ENCODE results near the gene MBD3L3. TPM values are rescaled to one million over a fixed set of nuclear protein-coding genes. Genes with fewer than 3 reads are reported as not detected.
A peak's percentile ranks its signal among the peaks of the same experiment; 100 is the strongest.

MBD3L3 gene
- total and polyA plus RNA-seq, 2 donors (not counting 3 experiments of a cell fraction or from before 2014, with no cell fraction given): not detected

GRCh38 chr19:7083076-7083956 lies 24.8 kb upstream of the MBD3L3 start:
- intact Hi-C loops (cut with micrococcal nuclease): no loop called here
- ChIA-PET POLR2A (no interaction called here), CTCF (no interaction called here)
- TF ChIP-seq POLR2A (IDR thresholded peaks at IDR 0.05; ENCODE audit: low read depth, low read length): no peak
- TF ChIP-seq EZH2 (IDR thresholded peaks at IDR 0.05; ENCODE audit: borderline replicate concordance, low read depth, low read length, severe bottlenecking): no peak
- no peaks in the 10 kb centered on the region for H3K9me1 ChIP-seq (replicated peaks; ENCODE audit: control insufficient read depth, extremely low read depth, insufficient read depth, low read length)
- no TSS peak for BruUV-seq (replicated peaks)
- H3K9ac ChIP-seq (replicated peaks; ENCODE audit: extremely low read depth, insufficient read depth, low read length): no peak overlapping the region
- no peaks in the 10 kb centered on the region for H3K79me2 ChIP-seq (ENCODE audit: control insufficient read depth, insufficient read depth, low read length)
- no peak overlapping the region for H3K4me2 ChIP-seq (ENCODE audit: insufficient read depth, low read length)
- no peak overlapping the region for H2AFZ ChIP-seq (ENCODE audit: low read depth, low read length)
- FAIRE-seq (no peak), DNase-seq (ENCODE audit: low read depth, low spot score) (peak; percentile 16)
- H3K4me3 ChIP-seq (replicated peaks in 1 of 3; ENCODE audit: insufficient read depth in 1 of 3, low read depth in 1 of 3, low read length in 3 of 3): no peak overlapping the region
- H3K36me3 ChIP-seq (ENCODE audit: control insufficient read depth in 2 of 2, extremely low read depth in 1 of 2, insufficient read depth in 2 of 2, low read length in 2 of 2): peaks cover 36 to 38% of the 10 kb centered on the region in 2 experiments
- no peaks in the 10 kb centered on the region for H3K27me3 ChIP-seq (ENCODE audit: control insufficient read depth in 2 of 2, insufficient read depth in 2 of 2, low read length in 2 of 2)
- H3K9me3 ChIP-seq (replicated peaks; ENCODE audit: control insufficient read depth, insufficient read depth, low read length): peaks cover 41% of the 10 kb centered on the region
- dilution Hi-C loops (cut with MboI; ENCODE audit: extremely low pct_ligation_motif_present, low sequenced_read_pairs): no loop called here
- H4K20me1 ChIP-seq (replicated peaks; ENCODE audit: control insufficient read depth, extremely low read depth, insufficient read depth, low read length): no peaks in the 10 kb centered on the region
- H3K27ac ChIP-seq (ENCODE audit: insufficient read depth, low read depth, low read length): no peak overlapping the region
- no peaks in the 10 kb centered on the region for H3K4me1 ChIP-seq (ENCODE audit: control insufficient read depth, extremely low read depth, insufficient read depth, low read length)

GRCh38 chr19:7078008-7078407 lies 19.5 kb upstream of the MBD3L3 start:
- Histone ChIP-seq H3K4me2 (ENCODE audit: insufficient read depth, low read length) (no peak overlapping the region), H3K9me3 (replicated peaks; ENCODE audit: control insufficient read depth, insufficient read depth, low read length) (peaks cover 27% of the 10 kb centered on the region), H3K4me3 (replicated peaks in 1 of 3; ENCODE audit: insufficient read depth in 1 of 3, low read depth in 1 of 3, low read length in 3 of 3) (no peak overlapping the region), H3K36me3 (ENCODE audit: control insufficient read depth in 2 of 2, extremely low read depth in 1 of 2, insufficient read depth in 2 of 2, low read length in 2 of 2) (peaks cover 36 to 51% of the 10 kb centered on the region in 2 experiments), H3K9me1 (replicated peaks; ENCODE audit: control insufficient read depth, extremely low read depth, insufficient read depth, low read length) (no peaks in the 10 kb centered on the region), H4K20me1 (replicated peaks; ENCODE audit: control insufficient read depth, extremely low read depth, insufficient read depth, low read length) (no peaks in the 10 kb centered on the region), H3K27me3 (ENCODE audit: control insufficient read depth in 2 of 2, insufficient read depth in 2 of 2, low read length in 2 of 2) (no peaks in the 10 kb centered on the region), H3K27ac (ENCODE audit: insufficient read depth, low read depth, low read length) (no peak overlapping the region), H3K79me2 (ENCODE audit: control insufficient read depth, insufficient read depth, low read length) (peaks cover 2% of the 10 kb centered on the region), H3K9ac (replicated peaks; ENCODE audit: extremely low read depth, insufficient read depth, low read length) (no peak overlapping the region), H3K4me1 (ENCODE audit: control insufficient read depth, extremely low read depth, insufficient read depth, low read length) (no peaks in the 10 kb centered on the region), H2AFZ (ENCODE audit: low read depth, low read length) (no peak overlapping the region)
- DNase-seq (ENCODE audit: low read depth, low spot score) (no peak), FAIRE-seq (no peak)
- no peak for TF ChIP-seq MYC (IDR thresholded peaks at IDR 0.05; ENCODE audit: low read depth, low read length)
- TF ChIP-seq FOS (IDR thresholded peaks at IDR 0.05; ENCODE audit: borderline replicate concordance, insufficient read depth, low read length): no peak
- TF ChIP-seq JUN (IDR thresholded peaks at IDR 0.05; ENCODE audit: borderline replicate concordance, insufficient read depth, insufficient read length, low read depth): no peak
- no peak for TF ChIP-seq GATA2 (IDR thresholded peaks at IDR 0.05; ENCODE audit: insufficient read depth, insufficient read length, low read depth, low read length)
- TF ChIP-seq EZH2 (IDR thresholded peaks at IDR 0.05; ENCODE audit: borderline replicate concordance, low read depth, low read length, severe bottlenecking): no peak
- TF ChIP-seq CTCF (IDR thresholded peaks at IDR 0.05; ENCODE audit: extremely low read depth in 1 of 2, insufficient read depth in 1 of 2, low read depth in 1 of 2, low read length in 2 of 2): no peak
- TF ChIP-seq MAX (IDR thresholded peaks at IDR 0.05; ENCODE audit: insufficient read depth, insufficient read length): no peak
- ChIA-PET POLR2A (no interaction called here), CTCF (no interaction called here)
- BruUV-seq (replicated peaks): no TSS peak
- dilution Hi-C loops (cut with MboI; ENCODE audit: extremely low pct_ligation_motif_present, low sequenced_read_pairs): no loop called here
- intact Hi-C loops (cut with micrococcal nuclease): no loop called here

All from endothelial cell of umbilical vein (primary cell).